Panc1 (cell line): ENCODE measurements around the gene CYP21A2.
"Not testable (repeated sequence)": the region's sequence is repeated elsewhere in the genome, so short reads cannot be mapped to it uniquely, and the experiment has no call there.

Experiments
- POLR2AphosphoS5 ChIP-seq: IDR thresholded peaks from 2 replicates; pipeline ENCODE4 v1.6.1; 2012; ENCODE audit warnings: mild to moderate bottlenecking, low read depth, low read length, moderate library complexity
- SIN3A ChIP-seq: IDR thresholded peaks from 2 replicates; pipeline ENCODE4 v1.6.1; 2012; ENCODE audit warnings: low read depth, mild to moderate bottlenecking, low read length, moderate library complexity, borderline replicate concordance; ENCODE audit not compliant: insufficient read depth
- TF ChIP-seq, protein P1 (sequence below): fragments of 450-650 bp; IDR thresholded peaks from 2 replicates; pipeline ENCODE4 v1.5.1; 2017; ENCODE audit warnings: mild to moderate bottlenecking
- TF ChIP-seq, protein P2 (sequence below), 2 experiments: IDR thresholded peaks; 2 replicates each; pipeline ENCODE4 v1.6.1; 2011 to 2012; ENCODE audit warnings: low read depth in 2 of 2, control low read depth in 1 of 2, low read length in 1 of 2, mild to moderate bottlenecking in 1 of 2, moderate library complexity in 1 of 2; ENCODE audit not compliant: insufficient read depth in 1 of 2

DNA sequence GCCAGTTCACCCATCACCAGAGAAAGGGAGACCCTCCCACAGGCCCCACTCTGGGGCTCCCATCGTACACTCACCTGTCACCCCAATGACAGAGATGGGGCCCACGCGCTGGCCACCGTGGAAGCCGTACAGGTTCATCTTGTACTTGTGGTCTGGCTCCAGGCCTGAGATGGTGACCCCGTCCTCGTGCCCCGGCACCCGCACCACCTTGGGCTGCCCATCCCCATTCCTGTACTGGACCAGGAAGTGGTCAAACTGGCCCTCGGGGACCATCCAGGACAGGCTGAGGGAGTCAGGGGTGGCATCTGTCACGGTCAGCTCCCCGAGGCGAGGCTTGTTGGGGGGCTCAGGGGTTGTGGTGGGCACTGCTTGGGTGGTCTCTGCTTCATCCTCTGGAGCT, 15.1 kb downstream of the CYP21A2 start:
- TF ChIP-seq, protein P1, sequence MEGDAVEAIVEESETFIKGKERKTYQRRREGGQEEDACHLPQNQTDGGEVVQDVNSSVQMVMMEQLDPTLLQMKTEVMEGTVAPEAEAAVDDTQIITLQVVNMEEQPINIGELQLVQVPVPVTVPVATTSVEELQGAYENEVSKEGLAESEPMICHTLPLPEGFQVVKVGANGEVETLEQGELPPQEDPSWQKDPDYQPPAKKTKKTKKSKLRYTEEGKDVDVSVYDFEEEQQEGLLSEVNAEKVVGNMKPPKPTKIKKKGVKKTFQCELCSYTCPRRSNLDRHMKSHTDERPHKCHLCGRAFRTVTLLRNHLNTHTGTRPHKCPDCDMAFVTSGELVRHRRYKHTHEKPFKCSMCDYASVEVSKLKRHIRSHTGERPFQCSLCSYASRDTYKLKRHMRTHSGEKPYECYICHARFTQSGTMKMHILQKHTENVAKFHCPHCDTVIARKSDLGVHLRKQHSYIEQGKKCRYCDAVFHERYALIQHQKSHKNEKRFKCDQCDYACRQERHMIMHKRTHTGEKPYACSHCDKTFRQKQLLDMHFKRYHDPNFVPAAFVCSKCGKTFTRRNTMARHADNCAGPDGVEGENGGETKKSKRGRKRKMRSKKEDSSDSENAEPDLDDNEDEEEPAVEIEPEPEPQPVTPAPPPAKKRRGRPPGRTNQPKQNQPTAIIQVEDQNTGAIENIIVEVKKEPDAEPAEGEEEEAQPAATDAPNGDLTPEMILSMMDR = not testable (repeated sequence)
- not testable (repeated sequence) for TF ChIP-seq SIN3A, POLR2AphosphoS5
- TF ChIP-seq, protein P2, sequence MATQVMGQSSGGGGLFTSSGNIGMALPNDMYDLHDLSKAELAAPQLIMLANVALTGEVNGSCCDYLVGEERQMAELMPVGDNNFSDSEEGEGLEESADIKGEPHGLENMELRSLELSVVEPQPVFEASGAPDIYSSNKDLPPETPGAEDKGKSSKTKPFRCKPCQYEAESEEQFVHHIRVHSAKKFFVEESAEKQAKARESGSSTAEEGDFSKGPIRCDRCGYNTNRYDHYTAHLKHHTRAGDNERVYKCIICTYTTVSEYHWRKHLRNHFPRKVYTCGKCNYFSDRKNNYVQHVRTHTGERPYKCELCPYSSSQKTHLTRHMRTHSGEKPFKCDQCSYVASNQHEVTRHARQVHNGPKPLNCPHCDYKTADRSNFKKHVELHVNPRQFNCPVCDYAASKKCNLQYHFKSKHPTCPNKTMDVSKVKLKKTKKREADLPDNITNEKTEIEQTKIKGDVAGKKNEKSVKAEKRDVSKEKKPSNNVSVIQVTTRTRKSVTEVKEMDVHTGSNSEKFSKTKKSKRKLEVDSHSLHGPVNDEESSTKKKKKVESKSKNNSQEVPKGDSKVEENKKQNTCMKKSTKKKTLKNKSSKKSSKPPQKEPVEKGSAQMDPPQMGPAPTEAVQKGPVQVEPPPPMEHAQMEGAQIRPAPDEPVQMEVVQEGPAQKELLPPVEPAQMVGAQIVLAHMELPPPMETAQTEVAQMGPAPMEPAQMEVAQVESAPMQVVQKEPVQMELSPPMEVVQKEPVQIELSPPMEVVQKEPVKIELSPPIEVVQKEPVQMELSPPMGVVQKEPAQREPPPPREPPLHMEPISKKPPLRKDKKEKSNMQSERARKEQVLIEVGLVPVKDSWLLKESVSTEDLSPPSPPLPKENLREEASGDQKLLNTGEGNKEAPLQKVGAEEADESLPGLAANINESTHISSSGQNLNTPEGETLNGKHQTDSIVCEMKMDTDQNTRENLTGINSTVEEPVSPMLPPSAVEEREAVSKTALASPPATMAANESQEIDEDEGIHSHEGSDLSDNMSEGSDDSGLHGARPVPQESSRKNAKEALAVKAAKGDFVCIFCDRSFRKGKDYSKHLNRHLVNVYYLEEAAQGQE (IDR thresholded peaks at IDR 0.05; ENCODE audit: insufficient read depth in 1 of 2, low read depth in 2 of 2, low read length in 1 of 2) = not testable (repeated sequence)
